ENCODE results near the gene XRCC4.

XRCC4 gene

DNA sequence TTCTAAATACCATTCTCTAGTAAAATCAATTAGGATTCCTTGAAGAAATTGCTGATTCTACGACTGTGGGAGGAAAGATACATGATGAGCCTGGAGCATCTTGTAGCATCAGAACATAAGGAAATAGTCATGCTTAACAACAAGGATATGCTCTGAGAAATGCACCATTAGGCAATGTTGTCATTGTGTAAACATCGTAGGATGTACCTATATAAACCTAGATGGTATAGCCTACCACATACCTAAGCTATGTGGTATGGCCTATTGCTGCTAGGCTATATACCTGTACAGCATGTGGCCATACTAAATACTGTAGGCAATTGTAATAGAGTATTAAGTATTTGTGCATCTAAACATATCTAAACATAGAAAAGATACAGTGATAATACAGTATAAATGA is 316.8 kb downstream of the XRCC4 start:
- no peak for DNase-seq

DNA sequence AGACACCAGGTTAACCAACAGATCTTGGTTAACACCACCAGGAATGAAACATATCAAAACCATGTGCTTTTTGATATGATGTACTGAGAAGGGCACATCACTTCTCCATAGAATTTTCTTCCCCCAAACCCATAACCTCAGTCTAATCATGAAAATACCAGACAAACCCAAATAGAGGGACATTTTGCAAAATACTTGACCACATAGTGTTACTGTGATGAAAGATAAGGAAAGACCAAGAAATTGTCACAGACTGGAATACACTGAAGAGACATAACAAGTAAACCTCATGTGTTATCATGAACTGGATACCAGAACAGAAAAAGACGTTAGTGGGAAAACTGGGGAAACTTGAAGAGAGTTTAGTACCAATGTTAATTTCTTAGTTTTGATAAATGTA is 319.3 kb downstream of the XRCC4 start:
- DNase-seq = no peak

DNA sequence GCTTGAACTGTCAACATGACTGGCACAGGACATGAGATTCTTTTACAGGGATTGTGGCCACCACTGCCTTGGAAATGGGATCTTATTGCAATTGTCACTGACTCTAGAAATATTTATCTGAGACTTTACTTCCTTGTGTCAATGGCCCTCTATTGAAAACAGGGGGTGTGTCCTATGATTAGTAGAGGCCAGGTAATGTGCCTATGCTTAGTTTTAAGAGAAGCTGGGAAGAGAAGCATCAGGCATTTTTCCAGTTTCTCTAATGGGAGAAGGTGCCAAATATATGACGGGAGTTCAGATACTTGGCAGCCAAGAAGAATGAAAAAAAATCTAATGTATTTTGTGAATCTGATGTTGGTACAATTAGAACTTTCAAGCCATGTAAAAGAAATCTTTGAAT is 320.3 kb downstream of the XRCC4 start:
- no peak for DNase-seq

DNA sequence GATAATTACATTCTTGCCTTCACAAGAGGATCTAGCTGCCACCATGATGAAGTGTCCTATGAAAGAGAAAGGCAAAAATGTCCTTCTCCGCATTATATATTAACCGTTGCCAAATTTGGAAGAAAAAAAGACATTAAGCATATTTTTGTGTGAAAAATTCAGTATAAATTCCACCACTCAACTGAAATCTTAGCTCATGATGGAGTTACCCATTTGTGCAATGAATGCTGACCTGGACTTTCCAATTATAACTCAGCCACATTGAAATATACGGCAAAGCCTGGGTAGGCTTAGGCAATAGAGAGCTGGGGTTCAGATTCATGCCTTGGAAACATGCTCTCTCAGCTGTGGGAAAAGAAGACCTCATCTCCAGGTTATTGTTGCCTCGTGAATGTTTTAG is 322.9 kb downstream of the XRCC4 start:
- DNase-seq = no peak

DNA sequence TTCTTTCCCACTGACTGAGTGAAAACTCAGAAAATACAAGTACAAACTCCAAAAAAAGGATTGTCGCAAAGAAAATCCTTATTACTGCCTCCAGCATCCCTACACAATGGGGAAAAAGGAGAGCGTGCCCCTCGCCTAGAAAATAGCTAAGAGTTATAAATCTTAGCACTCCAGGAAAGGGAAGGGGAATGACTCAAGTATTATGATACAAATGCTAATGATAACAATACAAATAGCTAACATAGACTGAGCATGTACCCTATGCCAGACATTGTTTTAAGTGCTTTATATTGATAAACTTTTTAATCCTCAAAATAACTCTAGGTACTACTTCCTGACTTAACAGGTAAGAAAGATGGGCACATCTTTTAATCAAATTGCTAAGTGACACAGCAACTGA is 323.4 kb downstream of the XRCC4 start:
- no peak for DNase-seq

DNA sequence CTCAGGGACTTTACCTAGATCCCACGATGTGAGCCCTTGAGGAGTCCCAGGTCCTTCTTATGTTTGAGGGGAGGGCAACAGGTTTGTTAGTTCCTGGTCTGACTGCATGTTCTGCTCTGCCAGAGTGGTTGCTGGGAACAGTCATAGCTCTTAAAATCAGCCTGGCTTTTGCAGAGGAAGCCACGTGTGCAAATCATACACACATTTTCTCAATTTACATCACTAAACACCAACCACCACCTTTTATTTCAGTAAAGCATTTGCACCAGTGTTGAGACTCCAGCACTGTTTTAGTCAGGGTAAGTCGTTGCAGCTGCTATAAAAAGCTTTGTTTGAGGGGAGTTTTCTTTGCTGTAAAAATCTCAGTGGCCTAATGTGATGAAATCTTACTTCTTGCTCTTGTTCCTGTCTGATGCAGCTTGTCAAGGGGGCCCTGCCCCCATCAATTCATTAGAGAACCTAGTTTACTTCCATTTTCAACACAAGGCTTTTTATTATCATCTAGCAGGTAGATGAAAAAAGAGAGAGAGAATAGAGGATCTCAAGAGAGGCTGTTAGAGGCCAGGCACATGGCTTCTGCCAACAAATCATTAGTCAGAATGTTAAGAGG is 323.9 kb downstream of the XRCC4 start:
- no peak for DNase-seq

DNA sequence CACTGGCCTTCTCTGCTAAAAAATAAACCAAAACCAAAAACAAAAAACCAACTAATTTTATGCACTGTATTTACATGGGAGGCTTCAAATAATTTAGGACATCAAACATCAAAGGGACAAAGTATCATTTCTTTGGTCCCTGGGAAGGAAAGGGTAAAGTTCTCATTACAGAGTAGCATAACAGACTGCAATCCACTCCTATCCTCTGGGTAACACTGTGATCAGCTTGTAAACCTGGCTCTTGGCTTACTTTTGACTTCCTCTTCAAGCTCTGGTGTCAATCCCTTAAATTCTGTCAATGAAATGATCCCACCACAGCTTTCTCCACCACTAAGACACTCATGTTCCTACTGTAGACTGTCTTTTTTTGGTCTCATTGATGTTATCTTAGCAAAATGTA is 324.4 kb downstream of the XRCC4 start:
- DNase-seq = no peak
